Keratinocyte (primary cell): ENCODE data around the gene B4GALNT2. TPM values are rescaled to one million over a fixed set of nuclear protein-coding genes. Genes with fewer than 3 reads are reported as not detected.
"Not testable (repeated sequence)": the region's sequence is repeated elsewhere in the genome, so short reads cannot be mapped to it uniquely, and the experiment has no call there.

ENCODE experiments used
- DNase-seq: peaks from one replicate; pipeline ENCODE4 v3.0.0-alpha.2; 2011; ENCODE audit warnings: low read depth, missing footprints, low spot score
- FAIRE-seq: peaks from 2 replicates; lab custom pipeline; 2011; peaks lifted over from hg19 to GRCh38; lab: Jason Lieb, UNC
- H2AFZ ChIP-seq: 2 replicates; pipeline ENCODE4 v1.6.0; 2012; ENCODE audit warnings: low read length, control low read depth, inconsistent platforms; ENCODE audit not compliant: control insufficient read depth
- H3K27ac ChIP-seq: 2 replicates; pipeline ENCODE4 v1.5.1; 2011; ENCODE audit warnings: low read length; ENCODE audit not compliant: control insufficient read depth, insufficient read depth
- H3K27me3 ChIP-seq: 3 replicates; pipeline ENCODE4 v1.6.0; 2011; ENCODE audit warnings: low read length; ENCODE audit not compliant: control insufficient read depth, insufficient read depth; ENCODE audit errors: extremely low read depth
- H3K36me3 ChIP-seq, 2 experiments: 2 replicates in 1 of 2; 3 replicates in 1 of 2; pipeline ENCODE4 v1.5.1; 2011; ENCODE audit warnings: low read length in 2 of 2, mild to moderate bottlenecking in 1 of 2; ENCODE audit not compliant: control insufficient read depth in 2 of 2, insufficient read depth in 2 of 2; ENCODE audit errors: extremely low read depth in 1 of 2
- H3K4me1 ChIP-seq: 3 replicates; pipeline ENCODE4 v1.5.1; 2011; ENCODE audit warnings: low read length; ENCODE audit not compliant: control insufficient read depth, insufficient read depth; ENCODE audit errors: extremely low read depth
- H3K4me2 ChIP-seq: 3 replicates; pipeline ENCODE4 v1.6.0; 2011; ENCODE audit warnings: low read depth, low read length; ENCODE audit not compliant: control insufficient read depth, insufficient read depth; ENCODE audit errors: extremely low read depth
- H3K4me3 ChIP-seq, 3 experiments: fragments of 200-600 bp in 1 of 3; sonication (generic) in 1 of 3; 2 replicates in 2 of 3; 3 replicates in 1 of 3; pipeline ENCODE4 v1.5.1; 2011 to 2016; ENCODE audit warnings: low read length in 3 of 3, mild to moderate bottlenecking in 3 of 3, control low read depth in 2 of 3, inconsistent platforms in 1 of 3, low read depth in 1 of 3, mixed read lengths in 1 of 3, mixed run types in 1 of 3, moderate library complexity in 1 of 3; ENCODE audit not compliant: control insufficient read depth in 2 of 3, insufficient read depth in 2 of 3; ENCODE audit errors: extremely low read depth in 1 of 3
- H3K79me2 ChIP-seq: 2 replicates; pipeline ENCODE4 v1.6.0; 2012; ENCODE audit warnings: low read length; ENCODE audit not compliant: control insufficient read depth, insufficient read depth
- H3K9ac ChIP-seq: 3 replicates; pipeline ENCODE4 v1.6.0; 2011; ENCODE audit warnings: low read length; ENCODE audit not compliant: control insufficient read depth, insufficient read depth; ENCODE audit errors: extremely low read depth
- H3K9me1 ChIP-seq: 3 replicates; pipeline ENCODE4 v1.6.0; 2011; ENCODE audit warnings: low read length; ENCODE audit not compliant: control insufficient read depth, insufficient read depth; ENCODE audit errors: extremely low read depth
- H3K9me3 ChIP-seq: 2 replicates; pipeline ENCODE4 v1.5.1; 2012; ENCODE audit warnings: low read depth, low read length; ENCODE audit not compliant: control insufficient read depth
- H4K20me1 ChIP-seq: 3 replicates; pipeline ENCODE4 v1.6.0; 2011; ENCODE audit warnings: low read length; ENCODE audit not compliant: control insufficient read depth, insufficient read depth; ENCODE audit errors: extremely low read depth
- CTCF ChIP-seq, 3 experiments: IDR thresholded peaks in 1 of 3; conservative IDR thresholded peaks in 1 of 3; optimal IDR thresholded peaks in 1 of 3; 2 replicates in 2 of 3; 3 replicates in 1 of 3; pipeline versions ENCODE3 to v1.5.1; 2011; ENCODE audit warnings: low read length in 3 of 3, mild to moderate bottlenecking in 3 of 3, moderate library complexity in 2 of 3, control low read depth in 1 of 3, inconsistent platforms in 1 of 3; ENCODE audit not compliant: insufficient read depth in 2 of 3; ENCODE audit errors: extremely low read depth in 1 of 3
- EZH2 ChIP-seq: IDR thresholded peaks from one replicate; pipeline ENCODE4 v1.6.1; 2012; ENCODE audit warnings: inconsistent platforms, mild to moderate bottlenecking, low read length, moderate library complexity
- dilution Hi-C: fragments of 300-500 bp; cut with MboI; formaldehyde crosslinking; loops from one replicate; pipeline ENCODE4 v1.7.0; 2020; ENCODE audit warnings: low sequenced_read_pairs; ENCODE audit not compliant: extremely low pct_ligation_motif_present
- polyA plus RNA-seq, 5 experiments: library from polyadenylated mRNA; depleted of rRNA in 3 of 5; stranded (reverse) in 3 of 5; stranded (forward) in 1 of 5; unstranded in 1 of 5; fragments of >200 nt; gene quantifications; 1 replicate in 1 of 5; 2 replicates in 3 of 5; 3 replicates in 1 of 5; pipeline versions ENCODE4 v1.2.1 to v1.2.3, GENCODE V29; 2011 to 2012; ENCODE audit warnings: missing spikeins in 2 of 5, low read depth in 1 of 5, low replicate concordance in 1 of 5

B4GALNT2 gene
- polyA plus RNA-seq, 1 donor (not counting 4 experiments of a cell fraction or from before 2014, with no cell fraction given), result 0.01 TPM

GRCh38 chr17:49100601-49101000 is 32.0 kb upstream of the B4GALNT2 start:
- H4K20me1 ChIP-seq, result peaks cover 5% of the 10 kb centered on the region
- H3K4me1 ChIP-seq, result peaks cover 21% of the 10 kb centered on the region
- no peaks in the 10 kb centered on the region for H3K27me3 ChIP-seq
- peak overlapping the region; percentile 48 for H3K4me2 ChIP-seq
- TF ChIP-seq CTCF (optimal IDR thresholded peaks at IDR 0.05 in 1 of 3, IDR thresholded peaks at IDR 0.05 in 1 of 3, conservative IDR thresholded peaks at IDR 0.05 in 1 of 3; ENCODE audit: extremely low read depth in 1 of 3, insufficient read depth in 2 of 3, low read length in 3 of 3) (no peak), EZH2 (no peak)
- H3K9me3 ChIP-seq, result no peaks in the 10 kb centered on the region
- dilution Hi-C loops, result no loop called here
- H3K27ac ChIP-seq, result peak overlapping the region; percentile 92
- no peaks in the 10 kb centered on the region for H3K79me2 ChIP-seq
- no peaks in the 10 kb centered on the region for H3K9me1 ChIP-seq
- no peaks in the 10 kb centered on the region for H3K36me3 ChIP-seq
- no peak overlapping the region for H2AFZ ChIP-seq
- H3K4me3 ChIP-seq, result no peak overlapping the region
- H3K9ac ChIP-seq, result no peak overlapping the region
- DNase-seq (no peak), FAIRE-seq (no peak)

GRCh38 chr17:49101054-49101534 is 31.5 kb upstream of the B4GALNT2 start:
- dilution Hi-C loops, result no loop called here
- Histone ChIP-seq H3K9ac (peak overlapping the region; percentile 56), H2AFZ (no peak overlapping the region), H3K9me3 (no peaks in the 10 kb centered on the region), H4K20me1 (peaks cover 5% of the 10 kb centered on the region), H3K36me3 (no peaks in the 10 kb centered on the region), H3K4me1 (peaks cover 23% of the 10 kb centered on the region), H3K4me3 (no peak overlapping the region), H3K27me3 (no peaks in the 10 kb centered on the region), H3K4me2 (peak overlapping the region; percentile 48), H3K79me2 (no peaks in the 10 kb centered on the region), H3K27ac (peak overlapping the region; percentile 92), H3K9me1 (no peaks in the 10 kb centered on the region)
- FAIRE-seq (peak; percentile 97), DNase-seq (peak; percentile 99)
- TF ChIP-seq CTCF (optimal IDR thresholded peaks at IDR 0.05 in 1 of 3, IDR thresholded peaks at IDR 0.05 in 1 of 3, conservative IDR thresholded peaks at IDR 0.05 in 1 of 3; ENCODE audit: extremely low read depth in 1 of 3, insufficient read depth in 2 of 3, low read length in 3 of 3) (no peak), EZH2 (no peak)

GRCh38 chr17:49103360-49103759 is 29.2 kb upstream of the B4GALNT2 start:
- dilution Hi-C loops, H3K4me3 ChIP-seq, DNase-seq, H4K20me1 ChIP-seq, H3K36me3 ChIP-seq, H3K27ac ChIP-seq, H3K9ac ChIP-seq, H3K4me2 ChIP-seq, H3K79me2 ChIP-seq, H3K9me3 ChIP-seq, H3K27me3 ChIP-seq, H2AFZ ChIP-seq, FAIRE-seq, H3K9me1 ChIP-seq: not testable (repeated sequence)
- H3K4me1 ChIP-seq, result peaks cover 37% of the 10 kb centered on the region
